Liver (tissue), 9 donors: ENCODE results near the gene TPST1. TPM values are rescaled to one million over a fixed set of nuclear protein-coding genes. Genes with fewer than 3 reads are reported as not detected.

ENCODE experiments used
- DNase-seq: peaks from one replicate; pipeline ENCODE4 v3.0.0-alpha.2; 2017; ENCODE audit warnings: low spot score
- H3K27ac ChIP-seq, 2 donors: one replicate each; pipeline ENCODE4 v1.7.0; 2013; ENCODE audit warnings: inconsistent platforms in 2 of 2, low read length in 2 of 2, control low read depth in 1 of 2, low read depth in 1 of 2, mild to moderate bottlenecking in 1 of 2
- H3K27me3 ChIP-seq, 4 donors: one replicate each; pipeline versions ENCODE4 v1.6.1 to v1.7.0; 2013; ENCODE audit warnings: low read length in 3 of 4, inconsistent platforms in 1 of 4, mild to moderate bottlenecking in 1 of 4, moderate library complexity in 1 of 4; ENCODE audit not compliant: control insufficient read depth in 4 of 4, insufficient read depth in 4 of 4
- H3K36me3 ChIP-seq, 4 donors: one replicate each; pipeline versions ENCODE4 v1.6.1 to v1.7.0; 2013; ENCODE audit warnings: low read length in 3 of 4, mild to moderate bottlenecking in 3 of 4, low read depth in 1 of 4, moderate library complexity in 1 of 4; ENCODE audit not compliant: control insufficient read depth in 4 of 4, insufficient read depth in 3 of 4
- H3K4me1 ChIP-seq, 4 donors: one replicate each; pipeline versions ENCODE4 v1.6.1 to v1.7.0; 2013; ENCODE audit warnings: low read length in 3 of 4, mild to moderate bottlenecking in 3 of 4, moderate library complexity in 1 of 4; ENCODE audit not compliant: control insufficient read depth in 4 of 4, insufficient read depth in 4 of 4
- H3K4me3 ChIP-seq, 3 donors: one replicate each; pipeline versions ENCODE4 v1.6.1 to v1.7.0; 2013; ENCODE audit warnings: low read length in 3 of 3, control low read depth in 1 of 3, low read depth in 1 of 3, mild to moderate bottlenecking in 1 of 3
- H3K9ac ChIP-seq, 2 donors: one replicate each; pipeline ENCODE4 v1.7.0; 2013; ENCODE audit warnings: low read length in 2 of 2, mild to moderate bottlenecking in 2 of 2, moderate library complexity in 2 of 2, control low read depth in 1 of 2, low read depth in 1 of 2
- H3K9me3 ChIP-seq, 4 donors: one replicate each; pipeline versions ENCODE4 v1.6.1 to v1.7.0; 2013; ENCODE audit warnings: low read length in 3 of 4; ENCODE audit not compliant: control insufficient read depth in 4 of 4
- CTCF ChIP-seq: fragments of 150-350 bp; IDR thresholded peaks from 2 replicates; pipeline ENCODE4 v1.5.1; 2017; ENCODE audit warnings: improper control_type of control experiment, low read depth, low read length; ENCODE audit not compliant: missing input control
- EGR1 ChIP-seq, 2 donors: IDR thresholded peaks; 2 replicates each; pipeline ENCODE4 v1.6.1; 2016 to 2018; ENCODE audit warnings: antibody characterized with exemption in 2 of 2, low read depth in 2 of 2
- GABPA ChIP-seq, 2 donors: IDR thresholded peaks in 1 of 2; conservative IDR thresholded peaks in 1 of 2; 2 replicates each; pipeline ENCODE4 v1.6.1; 2016; ENCODE audit warnings: antibody characterized with exemption in 2 of 2, mild to moderate bottlenecking in 1 of 2, moderate library complexity in 1 of 2
- HNF4A ChIP-seq, 2 donors: conservative IDR thresholded peaks; 2 replicates each; pipeline ENCODE4 v1.6.1; 2016; ENCODE audit warnings: antibody characterized with exemption in 2 of 2, mild to moderate bottlenecking in 2 of 2
- HNF4G ChIP-seq: IDR thresholded peaks from 2 replicates; pipeline ENCODE4 v1.6.1; 2016; ENCODE audit warnings: antibody characterized with exemption
- MAX ChIP-seq: IDR thresholded peaks from 2 replicates; pipeline ENCODE4 v1.6.1; 2016; ENCODE audit warnings: antibody characterized with exemption
- NR2F2 ChIP-seq: IDR thresholded peaks from 2 replicates; pipeline ENCODE4 v1.6.1; 2016; ENCODE audit warnings: antibody characterized with exemption
- RAD21 ChIP-seq, 2 donors: IDR thresholded peaks; 2 replicates each; pipeline ENCODE4 v1.6.1; 2016; ENCODE audit warnings: antibody characterized with exemption in 2 of 2, mild to moderate bottlenecking in 2 of 2
- REST ChIP-seq: IDR thresholded peaks from 2 replicates; pipeline ENCODE4 v1.6.1; 2016; ENCODE audit warnings: antibody characterized with exemption, mild to moderate bottlenecking
- RXRA ChIP-seq, 2 donors: IDR thresholded peaks; 2 replicates each; pipeline ENCODE4 v1.6.1; 2017 to 2018; ENCODE audit warnings: antibody characterized with exemption in 2 of 2, mild to moderate bottlenecking in 1 of 2
- YY1 ChIP-seq: IDR thresholded peaks from 2 replicates; pipeline ENCODE4 v1.6.1; 2016; ENCODE audit warnings: antibody characterized with exemption, mild to moderate bottlenecking
- WGBS: extraction: QIAGEN DNeasy Blood & Tissue Kit; methylation state at CpG from one replicate; pipeline ENCODE4 v1.1.7; 2013; 5-methylcytosine and 5-hydroxymethylcytosine counted together
- polyA plus RNA-seq, 2 donors: library from polyadenylated mRNA; stranded (reverse) in 1 of 2; unstranded in 1 of 2; fragments of 200-250 nt in 1 of 2; fragments of >200 nt in 1 of 2; fragmentation: Nextera tagmentation in 1 of 2; extraction: Ambion mirVana in 1 of 2; gene quantifications; one replicate each; pipeline versions ENCODE4 v1.2.1 to v1.2.3, GENCODE V29; 2013 to 2015
- total RNA-seq, 2 donors: library from RNA; depleted of rRNA; stranded (reverse); fragments of >200 nt; gene quantifications; one replicate each; pipeline ENCODE4 v1.2.3, GENCODE V29; 2014
- donor health status: healthy.
- donor health status: healthy.
- donor health status: healthy.
- donor health status: healthy.
- donor health status: healthy.

Gene TPST1
- total and polyA plus RNA-seq, 4 donors = 23.8 to 62.5 (median 25.7) TPM

GRCh38 chr7:66247380-66248078 lies 42.4 kb downstream of the TPST1 start:
- DNase-seq = no peak
- Histone ChIP-seq H3K36me3 (no peaks in the 10 kb centered on the region), H3K4me3 (no peak overlapping the region), H3K27me3 (no peaks in the 10 kb centered on the region), H3K9me3 (no peaks in the 10 kb centered on the region), H3K9ac (no peak overlapping the region), H3K27ac (no peak overlapping the region), H3K4me1 (peaks cover 0 to 7% (median 4%) of the 10 kb centered on the region in 4 donors)
- TF ChIP-seq RXRA (IDR thresholded peaks at IDR 0.05) (no peak), YY1 (no peak), HNF4G (no peak), GABPA (IDR thresholded peaks at IDR 0.05 in 1 of 2, conservative IDR thresholded peaks at IDR 0.05 in 1 of 2) (no peak), HNF4A (conservative IDR thresholded peaks at IDR 0.05) (peak in 1 of 2 donors; percentile 3), MAX (no peak), EGR1 (IDR thresholded peaks at IDR 0.05; ENCODE audit: low read depth in 2 of 2) (no peak), REST (no peak), NR2F2 (no peak)
- 79% methylated on average over 4 of the region's 4 CpGs for WGBS

- TF ChIP-seq RXRA (IDR thresholded peaks at IDR 0.05) (no peak), YY1 (no peak), RAD21 (IDR thresholded peaks at IDR 0.05) (no peak), CTCF (no peak), MAX (no peak)
- no peaks in the 10 kb centered on the region for H3K36me3 ChIP-seq
- H3K27me3 ChIP-seq = no peaks in the 10 kb centered on the region
- no peak overlapping the region for H3K4me3 ChIP-seq
- H3K27ac ChIP-seq = no peak overlapping the region
- no peak for DNase-seq
- 89% methylated on average over 3 of the region's 3 CpGs for WGBS
- no peaks in the 10 kb centered on the region for H3K9me3 ChIP-seq
- H3K9ac ChIP-seq = no peak overlapping the region
- peaks cover 0 to 6% (median 1%) of the 10 kb centered on the region in 4 donors for H3K4me1 ChIP-seq
Measured at GRCh38 chr7:66250711-66251110, 45.6 kb downstream of the TPST1 start.
